AG09319 (cell line): Measurements from ENCODE around the gene PIWIL1.

Experiments used
- DNase-seq: peaks from one replicate; pipeline ENCODE4 v3.0.0-alpha.2; 2010; ENCODE audit warnings: low read depth; ENCODE audit errors: extremely low read depth
- TF ChIP-seq, protein P1 (sequence below): IDR thresholded peaks from 2 replicates; pipeline ENCODE4 v1.5.1; 2011; ENCODE audit warnings: low read depth, mild to moderate bottlenecking, inconsistent platforms, low read length, moderate library complexity

The PIWIL1 gene

GRCh38 chr12:130371296-130371695, 33.6 kb downstream of the PIWIL1 start:
- no peak for DNase-seq
- TF ChIP-seq, protein P1, sequence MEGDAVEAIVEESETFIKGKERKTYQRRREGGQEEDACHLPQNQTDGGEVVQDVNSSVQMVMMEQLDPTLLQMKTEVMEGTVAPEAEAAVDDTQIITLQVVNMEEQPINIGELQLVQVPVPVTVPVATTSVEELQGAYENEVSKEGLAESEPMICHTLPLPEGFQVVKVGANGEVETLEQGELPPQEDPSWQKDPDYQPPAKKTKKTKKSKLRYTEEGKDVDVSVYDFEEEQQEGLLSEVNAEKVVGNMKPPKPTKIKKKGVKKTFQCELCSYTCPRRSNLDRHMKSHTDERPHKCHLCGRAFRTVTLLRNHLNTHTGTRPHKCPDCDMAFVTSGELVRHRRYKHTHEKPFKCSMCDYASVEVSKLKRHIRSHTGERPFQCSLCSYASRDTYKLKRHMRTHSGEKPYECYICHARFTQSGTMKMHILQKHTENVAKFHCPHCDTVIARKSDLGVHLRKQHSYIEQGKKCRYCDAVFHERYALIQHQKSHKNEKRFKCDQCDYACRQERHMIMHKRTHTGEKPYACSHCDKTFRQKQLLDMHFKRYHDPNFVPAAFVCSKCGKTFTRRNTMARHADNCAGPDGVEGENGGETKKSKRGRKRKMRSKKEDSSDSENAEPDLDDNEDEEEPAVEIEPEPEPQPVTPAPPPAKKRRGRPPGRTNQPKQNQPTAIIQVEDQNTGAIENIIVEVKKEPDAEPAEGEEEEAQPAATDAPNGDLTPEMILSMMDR, result no peak

GRCh38 chr12:130372936-130373335, 35.2 kb downstream of the PIWIL1 start:
- DNase-seq, result no peak
- TF ChIP-seq, protein P1, result no peak

DNA sequence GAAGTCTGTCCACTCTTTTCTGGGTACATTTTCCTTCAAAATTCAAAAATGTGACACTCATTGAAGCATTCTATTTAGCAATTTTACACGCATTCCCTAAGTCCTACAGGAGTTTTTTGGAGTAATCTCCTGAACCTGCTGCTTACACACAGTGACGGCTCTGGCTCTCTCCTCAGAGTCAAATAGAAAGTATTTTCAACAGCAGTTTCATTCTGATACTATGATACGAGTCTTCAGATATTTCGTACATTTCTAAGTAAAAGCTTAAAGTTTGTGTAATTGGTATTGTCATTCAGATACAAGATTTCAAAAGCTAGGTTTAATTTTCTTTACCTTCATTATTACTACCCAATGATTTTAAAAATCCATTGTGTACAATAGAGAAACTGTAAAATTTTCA, 36.4 kb downstream of the PIWIL1 start:
- TF ChIP-seq, protein P1, result no peak
- no peak for DNase-seq

DNA sequence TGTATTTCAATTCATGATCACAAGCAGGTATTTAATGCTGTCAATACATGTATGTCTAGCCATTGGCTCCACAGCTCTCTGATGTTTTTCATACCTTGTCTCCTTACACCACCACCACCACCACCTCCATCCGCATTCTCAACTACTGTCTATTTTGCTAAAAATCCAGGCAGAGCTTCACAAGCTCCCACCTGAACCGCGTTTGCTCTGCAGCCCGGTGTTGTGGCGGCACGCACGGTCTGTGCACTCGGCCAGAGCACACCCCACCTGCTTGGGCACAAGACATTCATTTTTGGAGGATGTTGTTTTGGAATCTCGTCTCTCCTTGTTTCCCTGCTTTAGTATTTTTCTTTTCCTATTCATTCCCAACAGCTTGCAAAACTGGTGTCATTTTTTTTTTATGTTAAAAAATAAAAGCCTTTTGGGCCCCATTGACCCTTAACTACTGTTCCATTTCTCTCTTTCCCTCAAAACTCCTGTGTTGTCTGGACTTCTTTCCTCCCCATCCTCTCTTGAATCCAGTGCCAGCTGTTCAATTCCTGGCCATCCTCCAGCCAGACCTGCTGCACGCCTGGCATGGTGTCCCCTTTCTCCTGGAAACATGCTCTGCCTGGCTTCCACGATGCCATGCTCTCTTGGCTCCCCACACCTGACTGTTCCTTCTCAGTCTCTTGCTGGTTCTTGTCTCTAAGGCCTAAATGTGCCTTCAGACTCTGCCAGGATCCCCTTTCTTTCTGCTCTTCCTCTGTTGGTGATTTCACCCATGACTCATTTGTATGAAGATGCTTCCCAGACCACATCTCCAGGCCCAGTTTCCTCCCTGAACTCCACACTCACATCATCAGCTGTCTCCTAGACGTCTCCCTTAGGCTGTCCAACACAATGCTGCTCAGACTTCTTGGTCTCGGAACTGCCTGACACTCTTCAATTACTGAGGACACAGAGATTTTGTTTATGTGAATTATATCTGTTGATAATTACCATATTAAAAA, 37.9 kb downstream of the PIWIL1 start:
- TF ChIP-seq, protein P1, result no peak
- no peak for DNase-seq

DNA sequence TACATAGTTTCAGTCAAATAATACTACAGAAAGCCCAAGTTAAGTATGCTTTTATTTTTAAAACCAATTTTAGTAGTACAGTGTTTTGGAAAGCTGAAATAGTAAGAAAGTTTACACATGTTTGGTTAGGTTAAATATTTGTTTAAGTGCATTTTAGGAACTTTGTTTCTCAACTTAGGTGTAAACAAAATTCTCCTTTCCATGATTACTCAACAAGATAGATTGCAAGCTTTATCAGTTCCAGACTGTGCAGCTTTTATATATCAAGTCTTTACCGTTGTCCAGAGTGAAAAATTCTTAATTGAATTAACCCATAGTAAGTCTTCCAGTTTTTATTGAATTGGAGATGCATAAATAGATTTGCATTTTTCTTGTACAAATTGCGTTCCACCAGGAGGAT, 45.1 kb downstream of the PIWIL1 start:
- DNase-seq, result no peak
- TF ChIP-seq, protein P1, result no peak

DNA sequence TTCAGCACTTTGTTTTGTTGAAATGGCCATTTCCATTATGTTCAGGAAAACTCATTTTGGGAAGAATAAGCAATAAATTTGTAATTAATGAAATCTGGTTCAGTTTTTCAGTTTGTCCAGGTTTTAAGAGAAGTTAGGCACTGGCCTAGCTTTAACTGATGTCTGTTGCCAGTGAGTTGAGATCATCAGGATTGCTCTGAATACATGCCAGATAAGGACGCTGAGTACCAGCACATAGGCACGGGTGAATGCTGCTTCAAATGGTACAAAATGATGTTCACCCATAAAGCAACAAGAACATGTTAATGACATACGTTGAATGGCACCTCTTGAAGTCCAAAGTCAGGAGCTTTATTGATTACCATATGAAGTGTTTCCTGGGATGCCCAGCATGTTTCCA, 46.5 kb downstream of the PIWIL1 start:
- TF ChIP-seq, protein P1, result no peak
- DNase-seq, result no peak

DNA sequence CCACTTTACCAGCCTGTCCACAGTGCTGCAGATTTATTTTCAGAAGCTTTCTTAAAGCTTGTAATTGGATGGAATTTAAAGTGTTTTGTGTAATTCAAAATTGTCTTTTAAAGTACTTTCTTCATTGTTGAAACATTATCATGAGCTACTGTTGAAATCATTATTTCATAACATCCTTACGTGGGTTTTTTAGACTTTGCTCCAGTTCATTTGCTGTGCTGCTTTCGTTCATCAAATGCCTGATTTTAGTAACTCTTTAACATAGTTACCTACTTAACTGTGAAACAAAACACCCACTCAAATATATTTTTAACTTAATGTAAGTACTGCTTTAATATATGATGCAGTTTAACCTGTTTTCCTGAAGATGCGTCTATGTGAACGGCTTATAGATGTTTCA, 47.5 kb downstream of the PIWIL1 start:
- TF ChIP-seq, protein P1, result no peak
- DNase-seq, result no peak
